ENCODE data around the gene KRTAP10-4. TPM values are rescaled to one million over a fixed set of nuclear protein-coding genes. Genes with fewer than 3 reads are reported as not detected.

Gene KRTAP10-4
- total and polyA plus RNA-seq, 10 of the 15 experiments (the other 5 are each of a cell fraction or from before 2014, with no cell fraction given), result not detected

DNA sequence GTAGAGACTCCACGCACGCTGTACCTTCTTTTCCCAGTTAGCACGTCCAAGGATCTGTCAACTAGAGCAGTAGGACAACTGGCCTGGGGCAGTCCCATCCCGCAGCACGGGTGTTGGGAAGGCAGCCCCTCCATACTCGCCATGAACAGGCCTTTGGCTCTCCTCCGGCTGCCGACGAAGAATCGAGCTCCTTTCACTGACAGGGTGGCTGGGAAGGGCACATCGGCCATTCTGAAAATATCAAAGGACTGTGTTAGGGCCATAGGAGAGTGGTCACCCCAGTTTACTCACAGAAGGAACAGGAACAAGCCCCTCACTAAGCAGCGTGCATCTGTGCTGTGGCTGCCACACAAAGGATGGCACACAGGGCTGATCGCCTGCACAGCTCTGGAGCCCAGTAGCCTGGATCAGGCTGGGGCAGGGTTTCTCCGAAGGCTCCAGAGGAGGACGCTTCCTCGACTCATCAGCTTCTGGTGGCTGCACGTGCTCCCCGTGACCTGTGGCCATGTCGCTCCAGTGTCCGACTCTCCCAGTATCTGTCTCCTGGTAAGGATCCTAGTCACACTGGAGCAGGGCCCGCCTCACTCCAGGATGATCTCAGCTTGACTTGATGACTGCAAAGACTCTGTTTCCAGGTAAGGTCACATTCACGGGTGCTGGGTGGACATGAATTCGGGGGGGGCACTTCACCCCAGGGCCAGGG lies 42.5 kb upstream of the KRTAP10-4 start:
- CTCF ChIA-PET, result no interaction called here
- RAD21 ChIA-PET (ENCODE audit: unreplicated experiment), result no interaction called here
- no peak for FAIRE-seq

More for the DNA sequence above, 42.5 kb upstream of the KRTAP10-4 start:
- intact Hi-C loops (cut with micrococcal nuclease; ENCODE audit: unreplicated experiment) (no loop called here), in situ Hi-C loops (cut with MboI) (no loop called here)
- Histone ChIP-seq H3K4me1 (ENCODE audit: control insufficient read depth, insufficient read depth, low read length) (no peaks in the 10 kb centered on the region), H3K4me2 (ENCODE audit: control insufficient read depth, insufficient read depth) (no peak overlapping the region), H2AFZ (ENCODE audit: control insufficient read depth, low read depth, low read length) (no peak overlapping the region), H3K27ac (ENCODE audit: control insufficient read depth, insufficient read depth) (no peak overlapping the region), H3K9ac (ENCODE audit: control insufficient read depth, insufficient read depth, low read length) (no peak overlapping the region), H3K79me2 (ENCODE audit: control insufficient read depth, insufficient read depth, low read length) (no peaks in the 10 kb centered on the region), H4K20me1 (ENCODE audit: control insufficient read depth, insufficient read depth) (no peaks in the 10 kb centered on the region), H3K9me3 (replicated peaks; ENCODE audit: control insufficient read depth, insufficient read depth, low read length) (no peaks in the 10 kb centered on the region; the same call in 2 of the 3 replicates), H3K36me3 (ENCODE audit: control insufficient read depth in 2 of 2, insufficient read depth in 2 of 2, low read length in 1 of 2) (no peaks in the 10 kb centered on the region), H3K4me3 (no peak overlapping the region), H3K27me3 (replicated peaks in 1 of 2; ENCODE audit: control insufficient read depth in 2 of 2, insufficient read depth in 2 of 2, low read length in 1 of 2) (no peaks in the 10 kb centered on the region)
- ChIA-PET SMC1A (ENCODE audit: uncharacterized antibody, unreplicated experiment) (no interaction called here), POLR2A (no interaction called here)
- BruUV-seq (replicated peaks), result no TSS peak
- 45% methylated on average over 23 of the region's 23 CpGs for WGBS (ENCODE audit: insufficient coverage, insufficient replicate concordance, low lambda C conversion rate, missing lambda C conversion rate)
- no peak for DNase-seq (ENCODE audit: low read depth, low spot score)
- TF ChIP-seq POLR2A (IDR thresholded peaks at IDR 0.05; ENCODE audit: low read depth, low read length) (no peak), DPF2 (IDR thresholded peaks at IDR 0.05) (no peak), HSF1 (IDR thresholded peaks at IDR 0.05; ENCODE audit: low read depth, low read length) (no peak), CHD4 (IDR thresholded peaks at IDR 0.05) (no peak), KLF5 (IDR thresholded peaks at IDR 0.05; ENCODE audit: partially characterized antibody) (no peak), ATF7 (IDR thresholded peaks at IDR 0.05; ENCODE audit: low read depth) (no peak), SPI1 (IDR thresholded peaks at IDR 0.05; ENCODE audit: borderline replicate concordance, insufficient read depth, low read depth, low read length) (no peak), JUNB (IDR thresholded peaks at IDR 0.05) (no peak), MAX (IDR thresholded peaks at IDR 0.05; ENCODE audit: low read depth, low read length) (no peak), CREB1 (IDR thresholded peaks at IDR 0.05; ENCODE audit: low read depth) (no peak), ESRRA (IDR thresholded peaks at IDR 0.05; ENCODE audit: low read length) (no peak), BCL11A (IDR thresholded peaks at IDR 0.05; ENCODE audit: low read depth, low read length) (no peak)
- TF ChIP-seq, protein P1, sequence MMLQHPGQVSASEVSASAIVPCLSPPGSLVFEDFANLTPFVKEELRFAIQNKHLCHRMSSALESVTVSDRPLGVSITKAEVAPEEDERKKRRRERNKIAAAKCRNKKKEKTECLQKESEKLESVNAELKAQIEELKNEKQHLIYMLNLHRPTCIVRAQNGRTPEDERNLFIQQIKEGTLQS (IDR thresholded peaks at IDR 0.05; ENCODE audit: borderline replicate concordance, extremely low read depth, low read depth, low read length), result no peak
- TF ChIP-seq, protein P2, sequence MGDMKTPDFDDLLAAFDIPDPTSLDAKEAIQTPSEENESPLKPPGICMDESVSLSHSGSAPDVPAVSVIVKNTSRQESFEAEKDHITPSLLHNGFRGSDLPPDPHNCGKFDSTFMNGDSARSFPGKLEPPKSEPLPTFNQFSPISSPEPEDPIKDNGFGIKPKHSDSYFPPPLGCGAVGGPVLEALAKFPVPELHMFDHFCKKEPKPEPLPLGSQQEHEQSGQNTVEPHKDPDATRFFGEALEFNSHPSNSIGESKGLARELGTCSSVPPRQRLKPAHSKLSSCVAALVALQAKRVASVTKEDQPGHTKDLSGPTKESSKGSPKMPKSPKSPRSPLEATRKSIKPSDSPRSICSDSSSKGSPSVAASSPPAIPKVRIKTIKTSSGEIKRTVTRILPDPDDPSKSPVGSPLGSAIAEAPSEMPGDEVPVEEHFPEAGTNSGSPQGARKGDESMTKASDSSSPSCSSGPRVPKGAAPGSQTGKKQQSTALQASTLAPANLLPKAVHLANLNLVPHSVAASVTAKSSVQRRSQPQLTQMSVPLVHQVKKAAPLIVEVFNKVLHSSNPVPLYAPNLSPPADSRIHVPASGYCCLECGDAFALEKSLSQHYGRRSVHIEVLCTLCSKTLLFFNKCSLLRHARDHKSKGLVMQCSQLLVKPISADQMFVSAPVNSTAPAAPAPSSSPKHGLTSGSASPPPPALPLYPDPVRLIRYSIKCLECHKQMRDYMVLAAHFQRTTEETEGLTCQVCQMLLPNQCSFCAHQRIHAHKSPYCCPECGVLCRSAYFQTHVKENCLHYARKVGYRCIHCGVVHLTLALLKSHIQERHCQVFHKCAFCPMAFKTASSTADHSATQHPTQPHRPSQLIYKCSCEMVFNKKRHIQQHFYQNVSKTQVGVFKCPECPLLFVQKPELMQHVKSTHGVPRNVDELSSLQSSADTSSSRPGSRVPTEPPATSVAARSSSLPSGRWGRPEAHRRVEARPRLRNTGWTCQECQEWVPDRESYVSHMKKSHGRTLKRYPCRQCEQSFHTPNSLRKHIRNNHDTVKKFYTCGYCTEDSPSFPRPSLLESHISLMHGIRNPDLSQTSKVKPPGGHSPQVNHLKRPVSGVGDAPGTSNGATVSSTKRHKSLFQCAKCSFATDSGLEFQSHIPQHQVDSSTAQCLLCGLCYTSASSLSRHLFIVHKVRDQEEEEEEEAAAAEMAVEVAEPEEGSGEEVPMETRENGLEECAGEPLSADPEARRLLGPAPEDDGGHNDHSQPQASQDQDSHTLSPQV (IDR thresholded peaks at IDR 0.05), result no peak
- TF ChIP-seq, protein P3, sequence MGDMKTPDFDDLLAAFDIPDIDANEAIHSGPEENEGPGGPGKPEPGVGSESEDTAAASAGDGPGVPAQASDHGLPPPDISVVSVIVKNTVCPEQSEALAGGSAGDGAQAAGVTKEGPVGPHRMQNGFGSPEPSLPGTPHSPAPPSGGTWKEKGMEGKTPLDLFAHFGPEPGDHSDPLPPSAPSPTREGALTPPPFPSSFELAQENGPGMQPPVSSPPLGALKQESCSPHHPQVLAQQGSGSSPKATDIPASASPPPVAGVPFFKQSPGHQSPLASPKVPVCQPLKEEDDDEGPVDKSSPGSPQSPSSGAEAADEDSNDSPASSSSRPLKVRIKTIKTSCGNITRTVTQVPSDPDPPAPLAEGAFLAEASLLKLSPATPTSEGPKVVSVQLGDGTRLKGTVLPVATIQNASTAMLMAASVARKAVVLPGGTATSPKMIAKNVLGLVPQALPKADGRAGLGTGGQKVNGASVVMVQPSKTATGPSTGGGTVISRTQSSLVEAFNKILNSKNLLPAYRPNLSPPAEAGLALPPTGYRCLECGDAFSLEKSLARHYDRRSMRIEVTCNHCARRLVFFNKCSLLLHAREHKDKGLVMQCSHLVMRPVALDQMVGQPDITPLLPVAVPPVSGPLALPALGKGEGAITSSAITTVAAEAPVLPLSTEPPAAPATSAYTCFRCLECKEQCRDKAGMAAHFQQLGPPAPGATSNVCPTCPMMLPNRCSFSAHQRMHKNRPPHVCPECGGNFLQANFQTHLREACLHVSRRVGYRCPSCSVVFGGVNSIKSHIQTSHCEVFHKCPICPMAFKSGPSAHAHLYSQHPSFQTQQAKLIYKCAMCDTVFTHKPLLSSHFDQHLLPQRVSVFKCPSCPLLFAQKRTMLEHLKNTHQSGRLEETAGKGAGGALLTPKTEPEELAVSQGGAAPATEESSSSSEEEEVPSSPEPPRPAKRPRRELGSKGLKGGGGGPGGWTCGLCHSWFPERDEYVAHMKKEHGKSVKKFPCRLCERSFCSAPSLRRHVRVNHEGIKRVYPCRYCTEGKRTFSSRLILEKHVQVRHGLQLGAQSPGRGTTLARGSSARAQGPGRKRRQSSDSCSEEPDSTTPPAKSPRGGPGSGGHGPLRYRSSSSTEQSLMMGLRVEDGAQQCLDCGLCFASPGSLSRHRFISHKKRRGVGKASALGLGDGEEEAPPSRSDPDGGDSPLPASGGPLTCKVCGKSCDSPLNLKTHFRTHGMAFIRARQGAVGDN (IDR thresholded peaks at IDR 0.05), result no peak
- no peak for ATAC-seq

All from GM12878 (cell line).